Cardiac muscle cell (in vitro differentiated cells and primary cell): ENCODE results near the gene ERICH6. TPM values are rescaled to one million over a fixed set of nuclear protein-coding genes. Genes with fewer than 3 reads are reported as not detected.

Experiments
- DNase-seq, 2 donors: peaks; one replicate each; pipeline versions ENCODE4 v3.0.0 to v3.0.0-alpha.2; 2010 to 2017; ENCODE audit warnings: low read depth in 1 of 2, low spot score in 1 of 2
- H3K27ac ChIP-seq: fragments of 200-600 bp; sonication (generic); 2 replicates; pipeline ENCODE4 v1.5.1; 2016
- H3K27me3 ChIP-seq: fragments of 200-600 bp; sonication (generic); 2 replicates; pipeline ENCODE4 v1.6.0; 2016; ENCODE audit warnings: control low read depth
- H3K36me3 ChIP-seq: fragments of 200-600 bp; sonication (generic); 2 replicates; pipeline ENCODE4 v1.5.1; 2016; ENCODE audit warnings: control low read depth
- H3K4me1 ChIP-seq: fragments of 200-600 bp; sonication (generic); 2 replicates; pipeline ENCODE4 v1.8.1; 2017; ENCODE audit warnings: low read depth, mild to moderate bottlenecking, mixed run types
- H3K4me3 ChIP-seq: fragments of 200-600 bp; sonication (generic); 2 replicates; pipeline ENCODE4 v1.5.1; 2016; ENCODE audit warnings: mild to moderate bottlenecking
- H3K9me3 ChIP-seq: fragments of 200-600 bp; sonication (generic); 2 replicates; pipeline ENCODE4 v1.5.1; 2017; ENCODE audit warnings: low read depth, mild to moderate bottlenecking, control low read depth
- polyA plus RNA-seq: library from polyadenylated mRNA; unstranded; fragments of >200 nt; fragmentation: Nextera tagmentation; extraction: Ambion mirVana; gene quantifications from 2 replicates; pipeline ENCODE4 v1.2.1, GENCODE V29; 2016
- total RNA-seq: library from RNA; depleted of rRNA; stranded (reverse); fragments of >200 nt; gene quantifications from 2 replicates; pipeline ENCODE4 v1.2.3, GENCODE V29; 2016
- TF ChIP-seq, protein P1 (sequence below): IDR thresholded peaks from 2 replicates; pipeline ENCODE4 v1.5.1; 2012; ENCODE audit warnings: low read depth, mild to moderate bottlenecking, low read length

ERICH6 gene
- total and polyA plus RNA-seq, 2 experiments from 2014 or later, result 0.44 TPM; not detected in 1

GRCh38 chr3:150673966-150674365 lies 29.8 kb downstream of the ERICH6 start:
- no peak overlapping the region for H3K27ac ChIP-seq
- no peaks in the 10 kb centered on the region for H3K36me3 ChIP-seq
- DNase-seq, result no peak
- no peaks in the 10 kb centered on the region for H3K9me3 ChIP-seq
- H3K4me3 ChIP-seq, result no peak overlapping the region
- no peaks in the 10 kb centered on the region for H3K27me3 ChIP-seq
- no peaks in the 10 kb centered on the region for H3K4me1 ChIP-seq
- TF ChIP-seq, protein P1, sequence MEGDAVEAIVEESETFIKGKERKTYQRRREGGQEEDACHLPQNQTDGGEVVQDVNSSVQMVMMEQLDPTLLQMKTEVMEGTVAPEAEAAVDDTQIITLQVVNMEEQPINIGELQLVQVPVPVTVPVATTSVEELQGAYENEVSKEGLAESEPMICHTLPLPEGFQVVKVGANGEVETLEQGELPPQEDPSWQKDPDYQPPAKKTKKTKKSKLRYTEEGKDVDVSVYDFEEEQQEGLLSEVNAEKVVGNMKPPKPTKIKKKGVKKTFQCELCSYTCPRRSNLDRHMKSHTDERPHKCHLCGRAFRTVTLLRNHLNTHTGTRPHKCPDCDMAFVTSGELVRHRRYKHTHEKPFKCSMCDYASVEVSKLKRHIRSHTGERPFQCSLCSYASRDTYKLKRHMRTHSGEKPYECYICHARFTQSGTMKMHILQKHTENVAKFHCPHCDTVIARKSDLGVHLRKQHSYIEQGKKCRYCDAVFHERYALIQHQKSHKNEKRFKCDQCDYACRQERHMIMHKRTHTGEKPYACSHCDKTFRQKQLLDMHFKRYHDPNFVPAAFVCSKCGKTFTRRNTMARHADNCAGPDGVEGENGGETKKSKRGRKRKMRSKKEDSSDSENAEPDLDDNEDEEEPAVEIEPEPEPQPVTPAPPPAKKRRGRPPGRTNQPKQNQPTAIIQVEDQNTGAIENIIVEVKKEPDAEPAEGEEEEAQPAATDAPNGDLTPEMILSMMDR, result no peak

GRCh38 chr3:150666167-150666566 lies 37.6 kb downstream of the ERICH6 start:
- Histone ChIP-seq H3K9me3 (no peaks in the 10 kb centered on the region), H3K4me1 (no peaks in the 10 kb centered on the region), H3K36me3 (no peaks in the 10 kb centered on the region), H3K27ac (no peak overlapping the region), H3K27me3 (no peaks in the 10 kb centered on the region), H3K4me3 (no peak overlapping the region)
- DNase-seq, result no peak
- TF ChIP-seq, protein P1, result no peak

- Histone ChIP-seq H3K4me1 (no peaks in the 10 kb centered on the region), H3K27me3 (no peaks in the 10 kb centered on the region), H3K36me3 (no peaks in the 10 kb centered on the region), H3K27ac (no peak overlapping the region), H3K9me3 (no peaks in the 10 kb centered on the region), H3K4me3 (no peak overlapping the region)
- no peak for DNase-seq
- TF ChIP-seq, protein P1, result no peak
Measured at GRCh38 chr3:150663461-150663860, 40.3 kb downstream of the ERICH6 start.

DNA sequence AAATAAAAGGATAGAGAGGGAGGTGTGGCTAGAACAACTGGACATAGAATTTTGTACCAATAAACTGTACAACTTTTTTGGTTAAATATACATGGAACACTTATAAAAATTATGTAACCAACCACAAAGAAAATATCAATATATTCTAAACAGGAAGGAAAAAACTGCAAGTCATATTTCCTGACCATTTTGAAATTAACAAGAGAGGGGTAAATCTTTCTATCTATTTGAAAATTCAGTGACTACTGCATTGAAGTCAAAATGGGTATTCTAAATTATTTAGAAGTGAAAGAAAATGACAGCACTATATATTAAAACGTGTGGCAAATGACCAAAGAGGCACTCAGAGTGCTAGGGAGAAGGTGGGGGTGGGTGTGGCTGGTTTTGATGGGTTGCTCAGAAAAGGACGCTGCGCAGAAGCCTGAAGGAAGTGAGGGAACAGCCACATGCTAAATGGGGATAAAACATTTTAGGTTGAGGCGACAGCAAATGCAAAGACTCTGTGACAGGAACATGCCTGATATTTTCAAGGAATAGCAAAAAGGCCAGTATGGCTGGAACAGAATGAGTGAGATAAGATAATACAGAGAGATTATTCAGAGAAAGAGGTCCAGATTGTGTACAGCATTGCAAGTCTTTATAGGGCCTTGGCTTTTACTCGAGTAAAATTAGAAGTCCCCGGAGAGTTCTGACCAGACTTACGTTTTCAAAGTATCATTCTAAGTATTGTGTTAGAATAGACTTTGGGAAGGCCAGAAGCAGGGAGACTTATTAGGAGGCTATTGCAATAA lies 41.1 kb downstream of the ERICH6 start:
- TF ChIP-seq, protein P1, result no peak
- no peak for DNase-seq
- no peaks in the 10 kb centered on the region for H3K9me3 ChIP-seq
- H3K36me3 ChIP-seq, result no peaks in the 10 kb centered on the region
- H3K27me3 ChIP-seq, result no peaks in the 10 kb centered on the region
- no peak overlapping the region for H3K27ac ChIP-seq
- no peak overlapping the region for H3K4me3 ChIP-seq
- H3K4me1 ChIP-seq, result no peaks in the 10 kb centered on the region

DNA sequence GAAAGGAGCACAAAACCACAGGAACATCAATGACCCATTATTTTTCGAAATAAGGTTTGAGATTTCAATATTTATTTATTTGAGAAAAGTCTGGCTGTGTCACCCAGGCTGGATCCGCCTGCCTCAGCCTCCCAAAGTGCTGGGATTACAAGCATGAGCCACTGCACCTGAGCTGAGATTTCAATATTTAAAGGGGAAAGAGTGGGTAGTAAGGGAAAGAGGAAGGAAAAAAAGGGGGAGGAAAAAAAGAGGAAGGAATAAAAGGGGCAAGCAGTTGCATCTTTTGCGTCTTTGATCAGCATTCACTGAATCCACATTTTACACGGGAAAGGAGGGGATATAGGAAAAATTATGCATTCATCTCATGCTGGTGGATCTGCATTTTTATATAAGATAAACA lies 47.4 kb downstream of the ERICH6 start:
- Histone ChIP-seq H3K27me3 (no peaks in the 10 kb centered on the region), H3K4me3 (no peak overlapping the region), H3K27ac (no peak overlapping the region), H3K36me3 (no peaks in the 10 kb centered on the region), H3K9me3 (no peaks in the 10 kb centered on the region), H3K4me1 (no peaks in the 10 kb centered on the region)
- TF ChIP-seq, protein P1, result no peak
- DNase-seq, result no peak
